ENCODE data around the gene ADH7.

DNA sequence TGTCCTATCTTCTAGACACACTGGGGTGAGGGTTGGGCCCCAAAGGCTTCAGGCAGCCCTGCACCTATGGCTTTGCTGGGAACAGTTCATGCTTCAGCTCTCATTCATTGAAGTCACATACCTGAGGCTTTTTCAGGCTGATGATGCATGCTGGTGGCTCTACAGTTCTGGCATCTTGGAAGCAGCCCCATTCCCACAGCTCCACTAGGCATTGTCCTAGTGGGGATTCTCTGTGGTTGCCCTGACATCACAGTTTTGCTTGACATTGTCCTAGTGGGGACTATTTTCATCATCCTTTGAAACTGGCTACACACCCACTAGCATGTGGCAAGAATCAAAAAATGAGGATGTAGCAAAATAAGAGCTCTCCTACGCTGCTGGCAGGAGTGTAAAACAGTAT is 38.0 kb upstream of the ADH7 start:
- TF ChIP-seq, protein P1, sequence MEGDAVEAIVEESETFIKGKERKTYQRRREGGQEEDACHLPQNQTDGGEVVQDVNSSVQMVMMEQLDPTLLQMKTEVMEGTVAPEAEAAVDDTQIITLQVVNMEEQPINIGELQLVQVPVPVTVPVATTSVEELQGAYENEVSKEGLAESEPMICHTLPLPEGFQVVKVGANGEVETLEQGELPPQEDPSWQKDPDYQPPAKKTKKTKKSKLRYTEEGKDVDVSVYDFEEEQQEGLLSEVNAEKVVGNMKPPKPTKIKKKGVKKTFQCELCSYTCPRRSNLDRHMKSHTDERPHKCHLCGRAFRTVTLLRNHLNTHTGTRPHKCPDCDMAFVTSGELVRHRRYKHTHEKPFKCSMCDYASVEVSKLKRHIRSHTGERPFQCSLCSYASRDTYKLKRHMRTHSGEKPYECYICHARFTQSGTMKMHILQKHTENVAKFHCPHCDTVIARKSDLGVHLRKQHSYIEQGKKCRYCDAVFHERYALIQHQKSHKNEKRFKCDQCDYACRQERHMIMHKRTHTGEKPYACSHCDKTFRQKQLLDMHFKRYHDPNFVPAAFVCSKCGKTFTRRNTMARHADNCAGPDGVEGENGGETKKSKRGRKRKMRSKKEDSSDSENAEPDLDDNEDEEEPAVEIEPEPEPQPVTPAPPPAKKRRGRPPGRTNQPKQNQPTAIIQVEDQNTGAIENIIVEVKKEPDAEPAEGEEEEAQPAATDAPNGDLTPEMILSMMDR (IDR thresholded peaks at IDR 0.05; ENCODE audit: low read depth, low read length, poor library complexity, severe bottlenecking) = no peak
- TF ChIP-seq EZH2phosphoT487 (IDR thresholded peaks at IDR 0.05; ENCODE audit: borderline replicate concordance, low read length) = no peak
